OCI-LY3 (cell line): ENCODE measurements around the gene MORF4L1.

ENCODE experiments used
- EZH2phosphoT487 ChIP-seq: fragments of 200-600 bp; shearing (Covaris generic); IDR thresholded peaks from 2 replicates; pipeline ENCODE4 v1.6.1; 2018; ENCODE audit warnings: antibody characterized with exemption, mixed run types, low read depth
- TF ChIP-seq, protein P1 (sequence below): fragments of 200-600, 300-600 bp; sonication (generic); IDR thresholded peaks from 2 replicates; pipeline ENCODE4 v1.5.1; 2014; ENCODE audit warnings: antibody characterized with exemption, low read length, low read depth

DNA sequence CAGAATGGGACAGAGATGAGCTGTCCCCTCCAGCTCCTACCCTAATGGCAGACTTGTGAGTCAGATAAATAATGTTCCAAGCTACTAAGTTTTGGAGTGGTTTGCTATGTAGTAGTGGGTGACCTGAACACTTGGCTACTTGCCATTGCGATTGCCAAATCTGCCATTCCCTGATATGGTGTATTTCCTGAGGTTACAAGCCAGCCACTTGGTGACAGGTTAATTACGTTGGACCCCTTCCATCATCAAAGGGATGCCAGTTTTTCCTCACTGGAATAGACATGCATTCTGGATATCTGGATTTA lies 33.6 kb downstream of the MORF4L1 start:
- no peak for TF ChIP-seq EZH2phosphoT487
- TF ChIP-seq, protein P1, sequence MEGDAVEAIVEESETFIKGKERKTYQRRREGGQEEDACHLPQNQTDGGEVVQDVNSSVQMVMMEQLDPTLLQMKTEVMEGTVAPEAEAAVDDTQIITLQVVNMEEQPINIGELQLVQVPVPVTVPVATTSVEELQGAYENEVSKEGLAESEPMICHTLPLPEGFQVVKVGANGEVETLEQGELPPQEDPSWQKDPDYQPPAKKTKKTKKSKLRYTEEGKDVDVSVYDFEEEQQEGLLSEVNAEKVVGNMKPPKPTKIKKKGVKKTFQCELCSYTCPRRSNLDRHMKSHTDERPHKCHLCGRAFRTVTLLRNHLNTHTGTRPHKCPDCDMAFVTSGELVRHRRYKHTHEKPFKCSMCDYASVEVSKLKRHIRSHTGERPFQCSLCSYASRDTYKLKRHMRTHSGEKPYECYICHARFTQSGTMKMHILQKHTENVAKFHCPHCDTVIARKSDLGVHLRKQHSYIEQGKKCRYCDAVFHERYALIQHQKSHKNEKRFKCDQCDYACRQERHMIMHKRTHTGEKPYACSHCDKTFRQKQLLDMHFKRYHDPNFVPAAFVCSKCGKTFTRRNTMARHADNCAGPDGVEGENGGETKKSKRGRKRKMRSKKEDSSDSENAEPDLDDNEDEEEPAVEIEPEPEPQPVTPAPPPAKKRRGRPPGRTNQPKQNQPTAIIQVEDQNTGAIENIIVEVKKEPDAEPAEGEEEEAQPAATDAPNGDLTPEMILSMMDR: no peak
